Breast epithelium (tissue), 3 donors: ENCODE data around the gene CD55.

Source experiments
- CTCF ChIP-seq, 3 donors: fragments of 450-650 bp; IDR thresholded peaks; one replicate each; pipeline ENCODE4 v1.5.1; 2016 to 2017; ENCODE audit warnings: antibody characterized with exemption in 3 of 3, mild to moderate bottlenecking in 3 of 3, moderate library complexity in 3 of 3
- POLR2A ChIP-seq: fragments of 450-650 bp; IDR thresholded peaks from one replicate; pipeline ENCODE4 v1.6.1; 2016; ENCODE audit warnings: antibody characterized with exemption, mild to moderate bottlenecking, moderate library complexity

DNA sequence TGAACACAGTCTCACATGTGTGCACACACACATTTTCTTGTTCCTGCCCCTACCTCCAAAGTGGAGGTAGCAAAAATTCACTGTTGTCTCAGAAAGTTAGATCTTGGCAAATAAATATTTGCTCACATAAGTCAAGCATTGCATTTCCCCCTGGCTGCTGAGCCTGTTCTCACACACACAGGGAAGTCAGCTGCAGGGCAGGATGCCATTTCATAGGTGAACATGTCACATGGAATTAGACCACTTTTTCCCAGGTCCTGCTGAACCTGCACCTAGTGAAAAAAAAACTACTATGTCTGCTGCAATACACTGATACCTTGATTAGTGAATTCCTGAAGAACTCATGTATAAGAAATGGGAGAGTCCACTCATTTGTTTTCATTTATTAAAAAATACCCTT is 5.3 kb upstream of the CD55 start:
- TF ChIP-seq POLR2A (no peak), CTCF (IDR thresholded peaks at IDR 0.05) (peak in 2 of 3 donors; percentile 8 to 28)
